Natural killer cell (primary cell): ENCODE results near the gene DHRS13. TPM values are rescaled to one million over a fixed set of nuclear protein-coding genes. Genes with fewer than 3 reads are reported as not detected.

Experiments
- ATAC-seq, 3 donors: fragments of 150-1000 bp in 2 of 3; fragments of 200-7000 bp in 1 of 3; cut with Tn5 transposase; 1 replicate in 1 of 3; 2 replicates in 2 of 3; pipeline ENCODE4 v1.10.0; 2021; ENCODE audit warnings: mild to moderate bottlenecking in 2 of 3, moderate library complexity in 2 of 3
- DNase-seq, 2 donors: peaks; one replicate each; pipeline versions ENCODE4 v3.0.0 to v3.0.0-alpha.2; 2013 to 2021; ENCODE audit warnings: mixed read lengths in 1 of 2
- H3K27ac ChIP-seq: one replicate; pipeline ENCODE4 v1.5.1; 2013; ENCODE audit warnings: mild to moderate bottlenecking, low read length
- H3K27me3 ChIP-seq: one replicate; pipeline ENCODE4 v1.6.1; 2013; ENCODE audit warnings: low read length; ENCODE audit not compliant: control insufficient read depth, insufficient read depth
- H3K36me3 ChIP-seq: one replicate; pipeline ENCODE4 v1.6.1; 2013; ENCODE audit warnings: low read length; ENCODE audit not compliant: control insufficient read depth, insufficient read depth
- H3K4me1 ChIP-seq: one replicate; pipeline ENCODE4 v1.6.1; 2013; ENCODE audit warnings: low read length; ENCODE audit not compliant: control insufficient read depth, insufficient read depth
- H3K4me3 ChIP-seq: one replicate; pipeline ENCODE4 v1.5.1; 2013; ENCODE audit warnings: low read length
- H3K9me3 ChIP-seq: one replicate; pipeline ENCODE4 v1.6.1; 2013; ENCODE audit warnings: low read length; ENCODE audit not compliant: control insufficient read depth, insufficient read depth
- H3K27ac Mint-ChIP-seq, 2 donors: one replicate each; pipeline ENCODE4 v1.8.0; 2022; ENCODE audit warnings: mild to moderate bottlenecking in 2 of 2, mixed read lengths in 2 of 2, moderate library complexity in 1 of 2
- H3K27me3 Mint-ChIP-seq, 2 donors: one replicate each; pipeline ENCODE4 v1.8.0; 2022; ENCODE audit warnings: low read depth in 2 of 2, mixed read lengths in 2 of 2
- H3K36me3 Mint-ChIP-seq: one replicate; pipeline ENCODE4 v1.8.0; 2022; ENCODE audit warnings: mixed read lengths
- H3K4me1 Mint-ChIP-seq, 2 donors: one replicate each; pipeline ENCODE4 v1.8.0; 2022; ENCODE audit warnings: mixed read lengths in 2 of 2
- H3K4me3 Mint-ChIP-seq: one replicate; pipeline ENCODE4 v1.8.0; 2022; ENCODE audit warnings: mild to moderate bottlenecking, moderate library complexity, mixed read lengths
- H3K9me3 Mint-ChIP-seq, 2 donors: one replicate each; pipeline ENCODE4 v1.8.0; 2022; ENCODE audit warnings: mixed read lengths in 2 of 2
- CTCF ChIP-seq: fragments of 200-600 bp; IDR thresholded peaks from one replicate; pipeline ENCODE4 v1.8.0; 2022; ENCODE audit warnings: antibody characterized with exemption
- WGBS: methylation state at CpG from one replicate; pipeline ENCODE4 v1.1.7; 2013; ENCODE audit warnings: missing lambda C conversion rate; ENCODE audit not compliant: insufficient coverage; 5-methylcytosine and 5-hydroxymethylcytosine counted together
- intact Hi-C: fragments of 100-400 bp; cut with micrococcal nuclease; formaldehyde crosslinking; loops from one replicate; pipeline ENCODE4 v1.14.2; 2022
- total RNA-seq, 4 donors: library from RNA; stranded (reverse); fragments of 120-200 nt in 1 of 4; gene quantifications; one replicate each; pipeline versions ENCODE4 v1.2.3 to v1.2.4, GENCODE V29; 2013 to 2022

The DHRS13 gene
- total RNA-seq, 3 donors from 2014 or later (not counting 1 experiment from before 2014, with no cell fraction given) = 22.5 to 27.3 (median 23.2) TPM

GRCh38 chr17:28944862-28945741, 42.2 kb upstream of the DHRS13 start:
- peaks cover 13% of the 10 kb centered on the region for H3K36me3 ChIP-seq
- H3K36me3 Mint-ChIP-seq = no peaks in the 10 kb centered on the region
- no peak overlapping the region for H3K4me3 ChIP-seq
- no peaks in the 10 kb centered on the region for H3K27me3 ChIP-seq
- whole genome bisulfite sequencing = 76% methylated on average over 8 of the region's 8 CpGs
- H3K27me3 Mint-ChIP-seq = no peaks in the 10 kb centered on the region
- H3K4me1 ChIP-seq = peaks cover 32% of the 10 kb centered on the region
- no peak overlapping the region for H3K27ac ChIP-seq
- H3K9me3 Mint-ChIP-seq = no peaks in the 10 kb centered on the region
- intact Hi-C loops = no loop called here
- H3K4me1 Mint-ChIP-seq = peaks cover 60 to 63% of the 10 kb centered on the region in 2 donors
- ATAC-seq (no peak), DNase-seq (no peak)
- no peak overlapping the region for H3K27ac Mint-ChIP-seq
- H3K4me3 Mint-ChIP-seq = peak overlapping the region; percentile 28
- H3K9me3 ChIP-seq = no peaks in the 10 kb centered on the region
- no peak for TF ChIP-seq CTCF

- Mint-ChIP-seq H3K36me3 (no peaks in the 10 kb centered on the region), H3K9me3 (no peaks in the 10 kb centered on the region), H3K27me3 (no peaks in the 10 kb centered on the region), H3K27ac (peak overlapping the region in 1 of 2 donors; percentile 63), H3K4me1 (peaks cover 66 to 68% of the 10 kb centered on the region in 2 donors), H3K4me3 (peak overlapping the region; percentile 1)
- H3K4me1 ChIP-seq = peaks cover 35% of the 10 kb centered on the region
- no peaks in the 10 kb centered on the region for H3K27me3 ChIP-seq
- DNase-seq (no peak), ATAC-seq (no peak)
- WGBS = 93% methylated on average over 3 of the region's 4 CpGs
- intact Hi-C loops = no loop called here
- no peak for TF ChIP-seq CTCF
- H3K36me3 ChIP-seq = peaks cover 13% of the 10 kb centered on the region
- H3K27ac ChIP-seq = no peak overlapping the region
- H3K9me3 ChIP-seq = no peaks in the 10 kb centered on the region
- H3K4me3 ChIP-seq = no peak overlapping the region
Observed at GRCh38 chr17:28944343-28944742, 41.5 kb upstream of the DHRS13 start.

- whole genome bisulfite sequencing = 96% methylated on average over 2 of the region's 2 CpGs
- intact Hi-C loops = no loop called here
- no peak for DNase-seq
Observed at GRCh38 chr17:28942925-28943324, 40.0 kb upstream of the DHRS13 start.

More at GRCh38 chr17:28942925-28943324, 40.0 kb upstream of the DHRS13 start:
- Histone ChIP-seq H3K27me3 (no peaks in the 10 kb centered on the region), H3K27ac (no peak overlapping the region), H3K36me3 (peaks cover 16% of the 10 kb centered on the region), H3K9me3 (no peaks in the 10 kb centered on the region), H3K4me1 (peaks cover 29% of the 10 kb centered on the region), H3K4me3 (no peak overlapping the region)
- no peak overlapping the region for H3K4me3 Mint-ChIP-seq
- no peaks in the 10 kb centered on the region for H3K9me3 Mint-ChIP-seq
- no peaks in the 10 kb centered on the region for H3K27me3 Mint-ChIP-seq
- TF ChIP-seq CTCF = no peak
- H3K4me1 Mint-ChIP-seq = peaks cover 63 to 64% of the 10 kb centered on the region in 2 donors
- no peak for ATAC-seq
- peak overlapping the region in 1 of 2 donors; percentile 5 for H3K27ac Mint-ChIP-seq
- H3K36me3 Mint-ChIP-seq = no peaks in the 10 kb centered on the region
